Umbilical cord (tissue), 2 donors: ENCODE results near the gene IGFL1. TPM values are rescaled to one million over a fixed set of nuclear protein-coding genes. Genes with fewer than 3 reads are reported as not detected.
"Not testable (repeated sequence)": the region's sequence is repeated elsewhere in the genome, so short reads cannot be mapped to it uniquely, and the experiment has no call there.

ENCODE experiments used
- DNase-seq: peaks from one replicate; pipeline ENCODE4 v3.0.0-alpha.2; 2015; ENCODE audit warnings: low spot score
- total RNA-seq: library from RNA; depleted of rRNA; stranded (reverse); fragments of >200 nt; gene quantifications from one replicate; pipeline ENCODE4 v1.2.3, GENCODE V29; 2014; ENCODE audit warnings: low replicate concordance; ENCODE audit not compliant: insufficient read depth

IGFL1 gene
- total RNA-seq: not detected

DNA sequence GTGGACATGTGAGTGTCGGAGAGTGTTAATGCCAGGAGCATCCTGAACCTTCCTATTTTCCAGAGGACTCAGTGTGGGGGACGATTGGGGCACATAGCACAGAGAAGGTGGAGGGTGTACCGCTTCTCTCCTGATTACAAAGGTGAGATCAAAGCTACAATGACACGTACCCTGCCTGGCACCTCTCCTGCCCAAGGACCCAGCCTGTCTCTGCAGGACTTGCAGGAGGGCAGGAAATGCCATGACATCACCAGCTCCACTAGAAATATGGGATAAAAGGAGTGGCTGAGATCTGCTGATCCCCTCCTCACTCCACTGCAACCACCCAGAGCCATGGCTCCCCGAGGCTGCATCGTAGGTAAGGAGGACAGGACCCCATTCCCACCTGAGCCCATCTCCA, at the start of gene IGFL1:
Gene IGFL1, plus strand, starts transcription at position 301 of the 400 bp plus-strand sequence. Its CDS starts 33 bp downstream, at position 334.
- no peak for DNase-seq

DNA sequence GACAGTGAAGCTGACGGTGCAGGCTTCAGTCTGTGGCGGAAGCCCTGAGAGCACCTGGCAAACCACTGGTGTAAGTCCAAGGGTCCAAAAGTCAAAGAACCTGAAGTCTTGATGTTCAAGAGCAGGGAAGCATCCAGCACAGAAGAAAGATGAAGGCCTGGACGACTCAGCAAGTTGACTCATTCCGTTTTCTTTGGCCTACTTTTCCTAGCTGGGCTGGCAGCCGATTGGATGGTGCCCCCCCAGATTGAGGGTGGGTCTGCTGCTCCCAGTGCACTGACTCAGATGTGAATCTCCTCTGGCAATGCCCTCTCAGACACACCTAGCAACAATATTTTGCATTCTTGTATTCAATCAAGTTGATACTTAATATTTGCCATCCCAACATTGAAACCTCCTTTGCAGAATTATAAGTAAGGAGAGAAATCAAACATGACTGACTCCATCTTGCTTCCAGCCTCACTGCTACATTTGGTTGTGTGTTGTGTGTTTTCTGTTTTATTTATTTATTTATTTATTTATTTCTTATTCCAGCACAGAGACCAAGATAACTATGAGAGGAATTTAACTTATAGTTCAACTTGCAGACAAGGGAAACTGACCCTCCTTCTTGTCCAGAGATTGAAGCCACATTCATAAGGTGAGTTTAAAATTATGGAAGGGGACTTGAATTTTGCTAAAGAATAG, 48.7 kb upstream of the IGFL1 start:
- DNase-seq: no peak

DNA sequence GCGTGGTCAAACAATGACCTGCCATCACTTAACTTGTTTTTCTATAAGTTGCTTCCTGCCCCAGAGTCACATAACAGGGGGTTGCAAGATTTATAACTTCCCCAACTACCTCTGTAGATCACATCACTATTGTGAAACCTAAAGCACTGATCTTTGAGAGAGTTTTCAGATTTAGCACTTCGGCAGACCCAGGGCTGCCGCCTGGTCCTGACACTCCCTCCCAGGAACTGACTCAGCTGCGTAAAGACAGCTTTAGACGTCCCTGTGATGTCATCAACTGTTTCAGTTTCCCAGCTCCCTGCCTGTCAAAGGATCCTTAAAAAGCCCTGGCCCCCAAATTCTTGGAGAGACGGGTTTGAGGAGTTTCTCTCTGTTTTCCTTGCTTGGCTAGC, 48.2 kb upstream of the IGFL1 start:
- DNase-seq: no peak

DNA sequence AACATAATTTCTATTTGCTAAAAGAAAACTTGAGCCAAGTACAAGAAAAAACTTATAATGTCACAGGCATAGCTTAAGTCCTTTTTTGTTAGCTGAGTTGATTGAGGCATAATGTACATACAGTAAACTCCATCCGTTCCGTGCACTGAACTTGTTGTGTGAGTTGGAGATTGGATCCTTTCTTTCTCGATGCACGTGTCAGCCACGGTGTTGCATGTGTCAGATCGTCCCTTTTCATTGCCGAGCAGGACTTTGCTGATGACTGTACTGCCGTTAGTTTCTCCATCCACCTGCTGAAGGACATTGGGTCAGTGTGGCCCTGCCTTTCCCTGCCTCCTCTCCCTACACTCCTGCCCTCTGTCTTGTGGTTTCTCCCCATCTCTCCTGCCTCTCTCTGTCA, 47.1 kb upstream of the IGFL1 start:
- DNase-seq: no peak

DNA sequence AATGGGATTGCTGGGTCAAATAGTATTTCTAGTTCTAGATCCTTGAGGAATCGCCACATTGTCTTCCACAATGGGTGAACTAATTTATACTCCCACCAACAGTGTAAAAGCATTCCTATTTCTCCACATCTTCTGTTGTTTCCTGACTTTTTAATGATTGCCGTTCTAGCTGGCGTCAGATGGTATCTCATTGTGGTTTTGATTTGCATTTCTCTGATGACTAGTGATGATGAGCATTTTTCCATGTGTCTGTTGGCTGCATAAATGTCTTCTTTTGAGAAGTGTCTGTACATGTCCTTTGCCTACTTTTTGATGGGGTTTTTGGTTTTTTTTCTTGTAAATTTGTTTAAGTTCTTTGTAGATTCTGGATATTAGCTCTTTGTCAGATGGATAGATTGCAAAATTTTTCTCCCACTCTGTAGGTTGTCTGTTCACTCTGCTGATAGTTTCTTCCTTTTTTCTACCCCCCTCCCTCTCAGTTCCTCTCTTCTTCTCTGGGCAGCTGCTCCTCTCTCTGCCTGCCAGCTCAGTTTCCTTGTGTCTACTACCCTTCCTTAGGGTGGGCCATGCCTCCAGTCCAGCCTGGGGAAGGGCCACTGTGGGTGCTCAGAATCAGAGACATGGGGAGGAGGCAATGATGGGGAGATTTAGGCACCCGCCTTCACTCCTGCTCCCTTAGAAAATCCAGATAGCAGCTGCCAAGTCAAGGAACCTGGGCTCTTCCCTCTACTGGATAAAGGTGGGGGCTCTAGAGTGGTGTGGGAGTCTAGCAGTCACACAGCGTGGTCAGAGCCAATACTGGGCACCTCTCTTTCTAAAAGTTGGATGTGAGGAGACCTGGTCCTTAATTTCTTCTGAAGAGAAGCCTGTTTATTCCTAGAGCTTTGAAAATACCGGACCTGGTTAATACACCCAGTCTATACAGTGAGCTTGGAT, 44.5 kb upstream of the IGFL1 start:
- not testable (repeated sequence) for DNase-seq

DNA sequence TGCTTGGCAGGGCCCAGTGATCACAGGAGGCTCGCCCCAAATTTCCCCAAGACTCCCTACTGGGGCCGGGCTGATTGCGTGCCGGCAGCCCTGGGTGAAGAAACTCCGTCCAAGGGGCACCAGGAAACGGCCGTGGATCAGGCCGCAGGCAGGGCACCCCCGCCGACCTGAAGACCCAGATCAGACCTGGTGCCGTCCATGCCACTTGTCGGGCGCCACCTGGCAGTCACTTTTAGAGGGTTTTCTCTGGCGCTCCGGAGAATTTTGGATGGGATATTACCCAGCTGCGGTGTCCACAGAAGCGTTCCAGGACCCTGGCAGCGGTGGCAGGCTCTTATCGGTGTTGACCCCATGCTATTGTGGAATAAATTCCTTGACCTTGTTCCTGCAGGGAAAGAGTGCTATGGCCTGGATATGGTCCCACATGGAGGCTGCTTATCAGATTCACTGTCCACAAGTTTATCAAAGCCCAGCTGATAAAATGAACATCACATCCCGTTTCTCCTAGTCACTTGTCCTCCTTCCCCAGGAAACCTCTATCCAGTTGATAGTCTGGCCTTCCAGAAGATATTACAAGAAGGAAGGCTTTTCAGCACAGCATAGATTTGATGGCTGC, 43.3 kb upstream of the IGFL1 start:
- DNase-seq: no peak

DNA sequence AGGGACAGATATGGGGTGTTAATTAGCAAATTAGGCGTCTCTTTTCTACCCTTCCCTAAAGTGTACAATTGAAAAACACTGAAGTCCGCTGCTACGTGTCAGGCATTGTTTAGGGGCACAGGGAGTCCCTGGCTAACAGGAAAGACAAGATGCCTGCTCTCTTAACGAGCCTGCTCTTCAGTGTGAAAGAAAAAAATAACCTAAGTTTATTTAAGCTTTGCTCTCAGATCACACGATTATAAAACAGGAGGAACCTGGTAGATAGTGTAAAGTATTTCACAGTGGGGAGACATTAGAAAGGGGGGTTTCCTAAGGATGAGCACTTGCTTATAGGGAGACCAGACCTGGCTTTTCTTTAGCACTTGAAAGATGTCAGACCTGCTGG, 42.8 kb upstream of the IGFL1 start:
- DNase-seq: no peak

DNA sequence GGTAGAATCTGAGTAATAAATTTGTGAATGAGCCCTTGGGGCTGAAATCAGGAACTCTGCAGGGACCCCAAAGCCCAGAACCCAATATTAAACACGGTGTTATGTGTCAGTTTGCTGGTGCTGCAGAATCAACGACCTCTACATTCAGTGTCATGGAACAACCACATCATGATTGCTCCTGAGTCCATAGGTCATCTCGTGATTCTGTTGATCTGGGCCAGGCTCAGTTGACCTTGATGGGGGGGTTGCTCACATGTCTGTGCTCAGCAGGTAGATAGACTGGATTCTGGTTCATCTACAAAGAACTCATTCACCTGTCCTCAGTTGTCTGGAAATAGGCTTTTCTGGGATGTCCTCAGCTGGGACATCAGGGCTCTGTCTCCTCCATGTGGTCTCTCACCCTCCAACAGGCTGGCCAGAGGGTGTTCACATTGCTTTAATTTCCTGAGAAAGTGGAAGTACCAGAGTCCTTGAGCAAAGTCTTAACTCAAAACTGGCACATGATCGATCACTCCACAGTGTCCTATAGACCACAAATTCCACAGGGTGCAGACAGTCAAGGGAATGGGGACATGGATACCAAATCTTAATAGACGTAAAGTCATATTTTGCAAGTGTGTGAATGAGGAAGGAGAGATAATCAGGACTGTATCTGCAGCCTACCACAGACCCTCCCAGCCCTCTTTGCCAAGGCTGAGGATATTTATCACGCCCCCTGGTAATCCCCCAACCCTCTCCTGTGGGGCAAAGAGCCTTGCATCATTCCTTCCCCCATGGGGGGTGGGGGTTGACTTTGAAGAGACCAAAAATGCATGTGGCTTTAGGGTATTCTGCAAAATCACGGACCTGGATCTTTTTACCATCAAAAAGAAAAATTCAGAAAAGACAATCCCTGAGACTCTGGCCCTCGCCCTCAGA, 39.3 kb upstream of the IGFL1 start:
- no peak for DNase-seq

DNA sequence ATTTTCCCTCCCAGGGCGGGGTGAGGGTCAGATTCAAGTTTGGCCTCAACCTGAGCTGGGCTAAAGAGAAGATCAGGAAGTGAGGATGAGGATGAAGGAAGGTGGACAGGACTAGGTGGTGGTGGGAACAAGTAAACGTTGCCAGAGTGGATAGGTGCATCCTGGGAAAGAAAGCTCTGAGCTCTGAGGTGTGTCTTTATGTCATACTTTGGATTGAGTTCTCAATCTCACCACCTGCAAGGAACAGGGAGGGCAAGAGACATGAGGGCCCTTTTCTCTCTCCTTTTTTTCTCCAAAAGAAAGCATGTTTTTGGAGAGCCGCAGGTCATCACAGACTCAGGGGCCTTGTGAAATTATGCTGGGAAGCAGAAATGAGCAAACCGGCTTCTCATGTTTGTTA, 38.2 kb upstream of the IGFL1 start:
- DNase-seq: no peak

DNA sequence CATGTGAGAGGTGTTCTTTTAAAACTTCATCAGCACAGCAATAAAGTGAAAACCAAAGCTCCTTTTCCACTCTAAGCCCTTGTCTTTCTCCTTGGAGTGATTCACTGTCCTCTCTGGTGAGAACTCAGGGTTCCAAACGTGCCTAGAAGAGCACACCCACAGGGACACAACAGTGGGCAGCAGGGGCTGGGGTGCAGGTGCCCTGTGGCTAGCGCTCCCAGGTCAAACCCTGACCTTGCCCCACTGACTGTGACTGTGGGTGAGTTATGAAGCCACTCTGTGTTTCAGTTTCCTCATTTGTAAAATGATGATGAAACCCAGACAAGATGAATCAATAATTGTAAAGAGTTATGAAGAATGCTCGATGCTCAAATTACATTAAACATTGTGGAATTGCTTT, 37.6 kb upstream of the IGFL1 start:
- DNase-seq: no peak

DNA sequence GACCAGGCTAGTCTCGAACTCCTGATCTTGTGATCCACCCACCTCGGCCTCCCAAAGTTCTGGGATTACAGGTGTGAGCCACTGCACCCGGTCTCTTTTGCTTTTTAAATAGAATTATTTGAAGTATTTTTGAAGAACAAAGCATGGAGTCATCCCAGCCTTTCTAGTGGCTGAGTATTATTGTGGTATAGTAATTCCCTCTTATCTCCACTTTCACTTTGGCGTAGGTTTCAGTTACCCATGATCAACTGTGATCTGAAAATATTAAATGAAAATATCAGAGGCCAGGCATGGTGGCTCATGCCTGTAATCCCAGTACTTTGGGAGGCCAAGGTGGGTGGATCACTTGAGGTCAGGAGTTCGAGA, 36.9 kb upstream of the IGFL1 start:
- not testable (repeated sequence) for DNase-seq

DNA sequence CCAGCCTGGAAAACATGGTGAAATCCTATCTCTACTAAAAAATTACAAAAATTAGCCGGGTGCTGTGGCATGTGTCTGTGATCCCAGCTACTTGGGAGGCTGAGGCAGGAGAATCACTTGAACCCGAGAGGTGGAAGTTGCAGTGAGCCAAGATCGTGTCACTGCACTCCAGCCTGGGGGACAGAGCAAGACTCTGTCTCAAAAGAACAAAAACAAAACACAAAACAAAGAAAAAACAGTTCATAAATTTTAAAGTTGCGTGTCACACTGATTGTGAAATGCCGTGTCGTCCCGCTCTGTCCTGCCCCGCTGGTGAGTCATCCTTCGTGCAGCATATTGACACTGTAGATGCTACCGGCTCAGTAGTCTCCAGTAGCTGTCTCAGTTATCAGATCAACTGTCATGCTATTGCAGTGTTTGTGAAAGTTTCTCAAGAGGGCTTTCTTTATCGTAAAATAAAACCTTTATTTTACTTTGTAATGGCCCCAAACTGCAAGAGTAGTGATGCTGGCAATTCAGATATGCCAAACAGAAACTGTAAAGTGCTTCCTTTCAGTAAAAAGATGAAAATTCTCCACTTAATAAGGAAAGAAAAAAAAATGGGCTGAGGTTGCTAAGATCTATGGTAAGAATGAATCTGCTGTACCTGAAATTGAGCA, 36.4 kb upstream of the IGFL1 start:
- peak; percentile 60 for DNase-seq

DNA sequence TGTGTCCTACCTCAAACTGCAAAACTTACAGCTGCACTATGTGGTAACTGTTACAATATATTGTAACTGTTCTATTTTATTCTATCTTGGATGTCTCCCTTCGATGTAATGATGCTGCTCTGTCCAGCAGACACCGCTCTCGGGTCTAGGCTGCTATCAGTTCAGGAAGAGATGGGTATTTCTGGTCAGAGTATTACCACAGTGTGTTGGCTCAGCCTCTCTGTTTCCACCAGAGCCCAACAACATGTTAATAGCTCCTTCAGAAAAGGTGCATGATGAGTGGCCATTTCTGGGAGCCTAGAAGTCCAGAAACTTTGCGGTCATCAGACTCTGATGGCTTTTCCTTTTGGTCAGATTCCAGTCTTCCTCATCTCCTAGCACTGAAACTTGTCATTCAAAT, 35.9 kb upstream of the IGFL1 start:
- no peak for DNase-seq

DNA sequence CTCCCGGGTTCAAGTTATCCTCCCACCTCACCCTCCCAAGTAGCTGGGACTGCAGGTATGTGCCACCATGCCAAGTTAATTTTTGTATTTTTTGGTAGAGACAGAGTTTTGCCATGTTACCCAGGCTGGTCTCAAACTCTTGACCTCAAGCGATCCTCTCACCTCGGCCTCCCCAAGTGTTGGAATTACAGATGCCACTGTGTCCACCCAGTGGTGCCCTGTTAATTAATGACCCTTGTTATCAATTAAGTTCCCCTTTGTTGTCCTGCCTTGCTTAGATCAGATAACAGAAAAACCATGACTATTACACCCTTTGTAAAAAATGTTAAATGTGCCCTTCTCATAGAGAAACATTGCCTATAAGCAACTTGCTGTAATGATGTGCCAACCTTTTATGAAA, 34.4 kb upstream of the IGFL1 start:
- DNase-seq: no peak

DNA sequence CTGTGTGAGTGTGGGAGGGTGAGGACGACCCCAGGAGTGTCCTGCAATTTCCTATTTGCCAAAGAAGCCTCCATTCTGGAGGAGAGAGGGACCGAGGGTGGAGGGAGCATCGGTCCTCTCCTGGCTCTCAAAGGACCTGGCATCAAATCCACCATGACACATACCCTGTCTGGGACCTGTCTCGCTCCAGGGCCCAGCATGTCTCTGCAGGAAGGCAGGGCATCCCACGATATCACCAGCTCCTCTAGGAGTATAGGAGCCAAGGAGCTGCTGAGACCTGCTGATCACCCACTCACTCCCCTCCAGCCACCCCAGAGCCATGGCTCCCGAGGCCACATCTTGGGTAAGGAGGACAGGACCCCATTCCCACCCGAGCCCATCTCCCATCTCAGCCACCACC, 33.6 kb upstream of the IGFL1 start:
- not testable (repeated sequence) for DNase-seq

DNA sequence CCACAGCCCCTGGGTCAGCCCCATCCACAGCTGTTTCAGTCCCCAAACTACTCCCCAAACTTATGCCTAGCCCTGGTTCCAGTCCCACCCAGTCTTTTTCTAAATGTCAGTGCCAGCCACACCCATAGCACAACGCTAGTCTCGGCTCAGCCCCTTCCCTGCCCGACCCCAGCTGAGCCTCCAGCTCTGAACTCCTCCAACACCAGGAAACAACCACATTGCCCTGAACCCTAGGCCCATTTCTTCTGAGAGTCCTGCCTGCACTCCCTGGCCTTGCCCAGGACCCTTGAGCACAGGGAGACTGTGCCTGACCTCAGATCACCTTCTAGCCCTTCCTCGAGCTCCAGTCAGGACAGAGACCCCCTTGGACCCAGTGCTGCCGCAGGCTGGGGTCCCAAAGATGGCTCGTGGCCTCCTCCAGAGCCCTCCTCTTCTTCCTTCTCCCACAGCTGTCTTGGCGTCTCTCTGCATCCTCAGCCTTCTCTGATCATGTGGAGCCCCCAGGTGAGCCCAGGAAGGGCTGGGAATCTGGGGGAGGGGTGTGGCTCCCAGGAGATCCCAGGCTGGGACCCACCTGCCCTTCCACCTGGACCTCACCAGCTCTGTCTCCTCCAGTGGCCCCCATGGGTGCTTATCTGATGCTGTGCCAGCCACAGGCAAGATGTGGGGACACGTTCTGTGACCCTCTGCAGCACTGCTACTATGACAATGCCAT, 33.0 kb upstream of the IGFL1 start:
- DNase-seq: no peak

DNA sequence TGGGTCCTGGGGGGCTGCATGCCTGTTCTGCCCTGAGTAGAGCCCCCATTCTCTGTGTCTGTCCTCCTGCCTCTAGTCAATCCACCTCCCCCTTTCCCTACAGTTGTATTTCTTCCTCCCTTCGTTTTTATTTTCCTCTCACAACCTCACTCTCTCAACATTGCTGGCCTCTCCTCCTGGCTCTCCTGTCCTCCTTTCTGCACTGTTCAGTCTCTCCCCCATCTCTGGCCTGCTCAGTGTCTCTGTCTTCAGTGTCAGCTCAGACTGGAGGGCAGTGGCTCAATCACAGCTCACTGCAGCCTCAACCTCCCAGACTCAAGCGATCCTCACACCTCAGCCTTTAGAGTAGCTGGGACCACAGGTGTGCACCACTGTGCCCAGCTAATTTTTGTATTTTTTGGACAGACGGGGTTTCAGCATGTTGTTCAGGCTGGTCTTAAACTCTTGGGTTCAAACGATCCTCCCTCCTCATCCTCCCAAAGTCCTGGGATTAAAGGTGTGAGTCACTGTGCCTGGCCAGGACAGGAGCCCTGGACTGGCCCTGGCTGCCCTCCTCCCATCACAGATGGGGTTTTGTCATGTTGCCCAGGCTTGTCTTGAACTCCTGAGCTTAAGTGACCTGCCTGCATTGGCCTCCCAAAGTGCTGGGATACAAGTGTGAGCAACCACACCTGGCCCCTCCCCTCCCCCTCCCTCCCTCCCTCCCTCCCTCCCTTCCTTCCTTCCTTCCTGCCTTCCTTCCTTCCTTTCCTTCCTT, 32.0 kb upstream of the IGFL1 start:
- DNase-seq: no peak

DNA sequence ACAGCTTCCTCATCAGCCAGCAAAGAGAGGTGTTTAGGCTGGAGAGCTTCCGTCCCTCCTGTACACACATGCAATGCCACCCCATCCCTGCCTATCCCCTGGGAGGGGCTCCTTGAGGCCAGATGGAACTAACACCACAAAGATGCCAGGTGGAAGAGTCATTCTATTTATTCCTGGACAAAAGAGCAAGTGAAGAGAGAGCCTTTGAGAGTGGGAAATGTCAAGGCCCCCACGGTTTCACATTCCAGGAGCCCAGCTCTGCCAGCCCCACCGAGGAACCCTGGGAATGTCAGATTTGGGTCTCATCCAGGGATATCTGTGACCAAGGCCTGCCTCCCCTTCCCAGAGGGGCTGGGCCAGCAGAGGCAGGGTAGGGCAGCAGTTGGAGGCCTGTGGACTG, 30.8 kb upstream of the IGFL1 start:
- no peak for DNase-seq

DNA sequence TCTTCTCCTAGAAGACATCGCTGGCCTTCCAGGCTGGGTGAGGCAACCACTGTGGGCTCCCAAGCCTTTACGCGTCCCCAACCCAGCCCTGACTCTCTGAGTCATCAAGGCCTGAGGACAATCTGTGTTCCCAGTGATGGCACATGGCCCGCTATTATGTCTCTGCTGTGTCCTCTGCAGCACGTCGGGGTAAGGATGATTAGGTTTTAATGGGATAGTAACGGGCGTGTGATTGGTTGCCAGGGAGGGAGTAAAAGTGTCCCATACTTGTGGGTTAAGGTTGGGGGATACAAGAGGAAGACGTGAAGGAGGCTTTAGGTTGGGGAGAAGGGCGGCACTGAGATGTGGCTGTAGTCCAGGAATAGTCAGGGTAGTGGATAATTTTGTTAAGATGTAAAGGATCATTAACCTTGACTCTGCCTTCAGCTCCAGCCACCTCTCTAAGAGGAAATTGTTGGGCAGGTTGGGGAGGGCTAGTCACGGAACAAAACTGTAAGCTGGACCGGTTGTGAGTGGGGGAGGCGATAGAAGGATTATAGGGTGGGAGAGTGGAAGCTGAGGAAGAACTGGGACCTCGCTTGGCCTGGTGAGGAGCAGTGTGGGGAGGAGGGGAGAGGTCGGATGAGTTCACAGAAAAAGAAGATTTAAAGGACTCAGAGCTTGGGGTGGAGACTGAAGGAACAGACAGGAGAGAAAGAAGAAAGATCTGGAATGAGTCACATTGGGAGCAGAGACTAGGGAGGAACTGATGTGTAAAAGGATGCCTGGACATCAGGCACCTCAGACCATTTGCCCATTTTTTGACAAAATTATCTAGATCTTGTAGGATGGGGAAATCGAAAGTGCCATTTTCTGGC, 27.9 kb upstream of the IGFL1 start:
- DNase-seq: no peak
